GM12874 (cell line): Measurements from ENCODE around the gene MGMT.

Experiments used
- CTCF ChIP-seq: IDR thresholded peaks from 2 replicates; pipeline ENCODE4 v1.5.1; 2011; ENCODE audit warnings: low read depth, mild to moderate bottlenecking, control low read depth, low read length, moderate library complexity; ENCODE audit not compliant: insufficient read depth

The MGMT gene

GRCh38 chr10:129548600-129548999, 81.6 kb downstream of the MGMT start:
- no peak for TF ChIP-seq CTCF

GRCh38 chr10:129550076-129550475, 83.0 kb downstream of the MGMT start:
- TF ChIP-seq CTCF: no peak

GRCh38 chr10:129550658-129551057, 83.6 kb downstream of the MGMT start:
- no peak for TF ChIP-seq CTCF

- no peak for TF ChIP-seq CTCF
Measured at GRCh38 chr10:129552119-129552518, 85.1 kb downstream of the MGMT start.

- no peak for TF ChIP-seq CTCF
Measured at GRCh38 chr10:129553928-129554327, 86.9 kb downstream of the MGMT start.

- no peak for TF ChIP-seq CTCF
Measured at GRCh38 chr10:129556316-129556715, 89.3 kb downstream of the MGMT start.

- TF ChIP-seq CTCF: no peak
Measured at GRCh38 chr10:129560361-129560760, 93.3 kb downstream of the MGMT start.

- TF ChIP-seq CTCF: no peak
Measured at GRCh38 chr10:129562487-129562886, 95.4 kb downstream of the MGMT start.
